ENCODE data around the gene CEP162.

CEP162 gene

GRCh38 chr6:84151669-84152068, 75.8 kb downstream of the CEP162 start:
- no peaks in the 10 kb centered on the region for H3K4me1 ChIP-seq (ENCODE audit: low read length)
- no peak overlapping the region for H3K4me2 ChIP-seq (ENCODE audit: low read depth, low read length)
- H2AFZ ChIP-seq (ENCODE audit: low read length), result no peak overlapping the region
- no peak overlapping the region for H3K4me3 ChIP-seq (ENCODE audit: low read length)
- no peaks in the 10 kb centered on the region for H3K36me3 ChIP-seq (replicated peaks; ENCODE audit: insufficient read depth, low read length)
- no peak overlapping the region for H3K27ac ChIP-seq (ENCODE audit: low read length)
- no peak for DNase-seq
- H3K79me2 ChIP-seq (ENCODE audit: low read length), result no peaks in the 10 kb centered on the region
- H3F3A ChIP-seq (ENCODE audit: insufficient read depth, low read length), result no peaks in the 10 kb centered on the region
- H3K9me2 ChIP-seq (replicated peaks; ENCODE audit: insufficient read depth, low read length), result no peaks in the 10 kb centered on the region
- no peaks in the 10 kb centered on the region for H4K20me1 ChIP-seq (ENCODE audit: insufficient read depth, low read length)
- TF ChIP-seq EZH2 (optimal IDR thresholded peaks at IDR 0.05; ENCODE audit: low read depth, low read length), result no peak
- TF ChIP-seq CTCF (IDR thresholded peaks at IDR 0.05; ENCODE audit: low read length), result no peak
- no peak for TF ChIP-seq EZH2phosphoT487 (IDR thresholded peaks at IDR 0.05; ENCODE audit: low read length)
- H3K9me3 ChIP-seq (replicated peaks; ENCODE audit: insufficient read depth, low read length), result no peaks in the 10 kb centered on the region
- H3K9ac ChIP-seq (ENCODE audit: low read length), result no peak overlapping the region
- no peaks in the 10 kb centered on the region for H3K27me3 ChIP-seq (replicated peaks; ENCODE audit: insufficient read depth, low read length)

- Histone ChIP-seq H3K36me3 (replicated peaks; ENCODE audit: insufficient read depth, low read length) (no peaks in the 10 kb centered on the region), H3K4me2 (ENCODE audit: low read depth, low read length) (no peak overlapping the region), H3K79me2 (ENCODE audit: low read length) (no peaks in the 10 kb centered on the region), H3K4me3 (ENCODE audit: low read length) (no peak overlapping the region), H3K4me1 (ENCODE audit: low read length) (no peaks in the 10 kb centered on the region), H2AFZ (ENCODE audit: low read length) (no peak overlapping the region), H3K27ac (ENCODE audit: low read length) (no peak overlapping the region), H3K9me2 (replicated peaks; ENCODE audit: insufficient read depth, low read length) (no peaks in the 10 kb centered on the region), H3K9me3 (replicated peaks; ENCODE audit: insufficient read depth, low read length) (no peaks in the 10 kb centered on the region), H3K9ac (ENCODE audit: low read length) (no peak overlapping the region), H4K20me1 (ENCODE audit: insufficient read depth, low read length) (no peaks in the 10 kb centered on the region), H3F3A (ENCODE audit: insufficient read depth, low read length) (no peaks in the 10 kb centered on the region), H3K27me3 (replicated peaks; ENCODE audit: insufficient read depth, low read length) (no peaks in the 10 kb centered on the region)
- no peak for DNase-seq
- TF ChIP-seq CTCF (IDR thresholded peaks at IDR 0.05; ENCODE audit: low read length), result no peak
- TF ChIP-seq EZH2phosphoT487 (IDR thresholded peaks at IDR 0.05; ENCODE audit: low read length), result no peak
- TF ChIP-seq EZH2 (optimal IDR thresholded peaks at IDR 0.05; ENCODE audit: low read depth, low read length), result no peak
Measured at GRCh38 chr6:84150705-84151104, 76.7 kb downstream of the CEP162 start.

- Histone ChIP-seq H3K27me3 (replicated peaks; ENCODE audit: insufficient read depth, low read length) (no peaks in the 10 kb centered on the region), H3K9ac (ENCODE audit: low read length) (no peak overlapping the region), H3K4me1 (ENCODE audit: low read length) (no peaks in the 10 kb centered on the region), H3K9me2 (replicated peaks; ENCODE audit: insufficient read depth, low read length) (no peaks in the 10 kb centered on the region), H3K27ac (ENCODE audit: low read length) (no peak overlapping the region), H4K20me1 (ENCODE audit: insufficient read depth, low read length) (no peaks in the 10 kb centered on the region), H3K9me3 (replicated peaks; ENCODE audit: insufficient read depth, low read length) (no peaks in the 10 kb centered on the region), H3K4me2 (ENCODE audit: low read depth, low read length) (no peak overlapping the region), H3K36me3 (replicated peaks; ENCODE audit: insufficient read depth, low read length) (no peaks in the 10 kb centered on the region), H3K79me2 (ENCODE audit: low read length) (no peaks in the 10 kb centered on the region), H3K4me3 (ENCODE audit: low read length) (no peak overlapping the region), H2AFZ (ENCODE audit: low read length) (no peak overlapping the region), H3F3A (ENCODE audit: insufficient read depth, low read length) (no peaks in the 10 kb centered on the region)
- no peak for TF ChIP-seq EZH2phosphoT487 (IDR thresholded peaks at IDR 0.05; ENCODE audit: low read length)
- no peak for TF ChIP-seq CTCF (IDR thresholded peaks at IDR 0.05; ENCODE audit: low read length)
- TF ChIP-seq EZH2 (optimal IDR thresholded peaks at IDR 0.05; ENCODE audit: low read depth, low read length), result no peak
- DNase-seq, result no peak
Measured at GRCh38 chr6:84141521-84141920, 85.9 kb downstream of the CEP162 start.

Measured in MM.1S (cell line).